MM.1S (cell line): ENCODE results near the gene EMCN.

Experiments used
- DNase-seq: peaks from one replicate; pipeline ENCODE4 v3.0.0-alpha.2; 2015
- H2AFZ ChIP-seq: fragments of 300-600 bp; sonication (generic); 2 replicates; pipeline ENCODE4 v1.6.0; 2016; ENCODE audit warnings: antibody characterized with exemption, low read length
- H3F3A ChIP-seq: fragments of 300-600 bp; sonication (generic); 2 replicates; pipeline ENCODE4 v1.6.1; 2016; ENCODE audit warnings: mild to moderate bottlenecking, antibody characterized with exemption, low read length, moderate library complexity, mixed read lengths; ENCODE audit not compliant: insufficient read depth
- H3K27ac ChIP-seq: fragments of 300-600 bp; sonication (generic); 2 replicates; pipeline ENCODE4 v1.5.1; 2016; ENCODE audit warnings: mild to moderate bottlenecking, low read length
- H3K27me3 ChIP-seq: fragments of 300-600 bp; sonication (generic); replicated peaks from 2 replicates; pipeline ENCODE4 v1.6.0; 2016; ENCODE audit warnings: low read length; ENCODE audit not compliant: insufficient read depth
- H3K36me3 ChIP-seq: fragments of 300-600 bp; sonication (generic); replicated peaks from 2 replicates; pipeline ENCODE4 v1.6.1; 2016; ENCODE audit warnings: mild to moderate bottlenecking, low read length, mixed read lengths; ENCODE audit not compliant: insufficient read depth
- H3K4me1 ChIP-seq: fragments of 300-600 bp; sonication (generic); 2 replicates; pipeline ENCODE4 v1.6.1; 2016; ENCODE audit warnings: low read length, mixed read lengths
- H3K4me2 ChIP-seq: fragments of 300-600 bp; sonication (generic); 2 replicates; pipeline ENCODE4 v1.6.0; 2016; ENCODE audit warnings: low read depth, low read length
- H3K4me3 ChIP-seq: fragments of 300-600 bp; sonication (generic); 2 replicates; pipeline ENCODE4 v1.5.1; 2016; ENCODE audit warnings: low read length, mixed read lengths
- H3K79me2 ChIP-seq: fragments of 300-600 bp; sonication (generic); 2 replicates; pipeline ENCODE4 v1.6.1; 2016; ENCODE audit warnings: mixed run types, low read length, mixed read lengths
- H3K9ac ChIP-seq: fragments of 300-600 bp; sonication (generic); 2 replicates; pipeline ENCODE4 v1.6.1; 2016; ENCODE audit warnings: low read length, mixed read lengths
- H3K9me2 ChIP-seq: fragments of 300-600 bp; sonication (generic); replicated peaks from 2 replicates; pipeline ENCODE4 v1.6.1; 2016; ENCODE audit warnings: mild to moderate bottlenecking, low read length, mixed read lengths; ENCODE audit not compliant: insufficient read depth
- H3K9me3 ChIP-seq: fragments of 300-600 bp; sonication (generic); replicated peaks from 2 replicates; pipeline ENCODE4 v1.6.1; 2016; ENCODE audit warnings: mild to moderate bottlenecking, low read length, mixed read lengths; ENCODE audit not compliant: insufficient read depth
- H4K20me1 ChIP-seq: fragments of 300-600 bp; sonication (generic); 2 replicates; pipeline ENCODE4 v1.6.1; 2016; ENCODE audit warnings: mild to moderate bottlenecking, low read length, moderate library complexity, mixed read lengths; ENCODE audit not compliant: insufficient read depth
- EZH2 ChIP-seq: fragments of 300-600 bp; sonication (generic); optimal IDR thresholded peaks from 2 replicates; pipeline ENCODE3; 2017; ENCODE audit warnings: low read depth, mild to moderate bottlenecking, antibody characterized with exemption, low read length, mixed read lengths
- EZH2phosphoT487 ChIP-seq: fragments of 300-600 bp; sonication (generic); IDR thresholded peaks from 2 replicates; pipeline ENCODE4 v1.6.1; 2018; ENCODE audit warnings: antibody characterized with exemption, low read length
- TF ChIP-seq, protein P1 (sequence below): fragments of 300-600 bp; sonication (generic); IDR thresholded peaks from 2 replicates; pipeline ENCODE4 v1.5.1; 2016; ENCODE audit warnings: antibody characterized with exemption, low read length, mixed read lengths

The EMCN gene

DNA sequence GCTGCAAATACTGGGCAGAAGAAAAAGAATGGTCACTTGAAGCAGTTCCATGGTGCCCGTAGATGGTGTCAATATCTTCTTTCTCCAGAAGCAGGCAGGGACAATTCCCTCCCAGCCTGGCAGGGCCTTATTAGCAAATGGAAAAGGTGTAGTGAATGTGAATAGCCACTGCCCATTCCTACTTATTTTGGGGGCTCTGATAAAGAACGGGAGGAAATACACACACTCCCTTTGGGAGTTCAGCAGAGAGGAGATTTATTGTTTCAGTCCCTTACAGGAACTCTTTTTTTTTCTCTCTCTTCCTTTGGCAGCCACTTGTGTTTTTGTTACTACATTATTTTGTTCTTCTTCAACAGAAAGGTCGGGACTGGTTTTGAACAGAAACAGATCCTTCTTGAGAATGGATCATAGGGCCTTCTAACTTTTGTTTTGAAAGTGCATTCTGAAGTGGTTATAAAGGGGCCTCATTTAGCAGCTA, at the start of gene EMCN:
EMCN (minus strand) TSS at position 159 of the 478 bp plus-strand sequence; CDS start at position 51, 108 bp downstream.
- TF ChIP-seq EZH2phosphoT487: no peak
- no peak for TF ChIP-seq EZH2
- TF ChIP-seq, protein P1, sequence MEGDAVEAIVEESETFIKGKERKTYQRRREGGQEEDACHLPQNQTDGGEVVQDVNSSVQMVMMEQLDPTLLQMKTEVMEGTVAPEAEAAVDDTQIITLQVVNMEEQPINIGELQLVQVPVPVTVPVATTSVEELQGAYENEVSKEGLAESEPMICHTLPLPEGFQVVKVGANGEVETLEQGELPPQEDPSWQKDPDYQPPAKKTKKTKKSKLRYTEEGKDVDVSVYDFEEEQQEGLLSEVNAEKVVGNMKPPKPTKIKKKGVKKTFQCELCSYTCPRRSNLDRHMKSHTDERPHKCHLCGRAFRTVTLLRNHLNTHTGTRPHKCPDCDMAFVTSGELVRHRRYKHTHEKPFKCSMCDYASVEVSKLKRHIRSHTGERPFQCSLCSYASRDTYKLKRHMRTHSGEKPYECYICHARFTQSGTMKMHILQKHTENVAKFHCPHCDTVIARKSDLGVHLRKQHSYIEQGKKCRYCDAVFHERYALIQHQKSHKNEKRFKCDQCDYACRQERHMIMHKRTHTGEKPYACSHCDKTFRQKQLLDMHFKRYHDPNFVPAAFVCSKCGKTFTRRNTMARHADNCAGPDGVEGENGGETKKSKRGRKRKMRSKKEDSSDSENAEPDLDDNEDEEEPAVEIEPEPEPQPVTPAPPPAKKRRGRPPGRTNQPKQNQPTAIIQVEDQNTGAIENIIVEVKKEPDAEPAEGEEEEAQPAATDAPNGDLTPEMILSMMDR: no peak
- Histone ChIP-seq H3K36me3 (no peaks in the 10 kb centered on the region), H3K9me3 (no peaks in the 10 kb centered on the region), H3K9ac (no peak within 1 kb of the TSS), H3K27ac (no peak within 1 kb of the TSS), H3K27me3 (no peaks in the 10 kb centered on the region), H2AFZ (no peak within 1 kb of the TSS), H4K20me1 (no peaks in the 10 kb centered on the region), H3K79me2 (no peaks in the 10 kb centered on the region), H3K4me2 (no peak within 1 kb of the TSS), H3K9me2 (no peaks in the 10 kb centered on the region), H3K4me1 (peaks cover 5% of the 10 kb centered on the region; the same call in 1 of the 2 replicates), H3F3A (no peaks in the 10 kb centered on the region), H3K4me3 (no peak within 1 kb of the TSS)
- DNase-seq: no peak

DNA sequence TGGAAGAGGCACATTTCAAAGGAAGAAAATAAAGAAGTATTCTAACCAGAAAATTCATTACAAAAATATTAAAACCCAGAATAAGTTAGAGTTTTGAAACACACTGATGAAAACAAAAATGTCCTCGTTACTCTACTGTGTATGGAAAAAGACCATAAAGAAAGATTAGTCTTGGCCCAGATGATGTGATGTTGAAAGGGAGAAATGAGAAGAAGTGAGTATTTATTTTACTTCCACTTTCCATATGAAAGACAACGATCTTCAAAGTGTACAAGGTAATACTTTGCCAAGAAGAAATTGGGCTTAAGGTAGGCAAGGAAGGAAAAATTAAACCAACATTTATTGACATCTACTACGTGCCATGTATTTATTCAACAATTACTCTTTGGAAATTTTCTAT, 48.6 kb upstream of the EMCN start:
- H3K4me1 ChIP-seq: peaks cover 3% of the 10 kb centered on the region; the same call in 1 of the 2 replicates
- no peaks in the 10 kb centered on the region for H3K9me2 ChIP-seq
- no peaks in the 10 kb centered on the region for H3K9me3 ChIP-seq
- no peak for DNase-seq
- no peaks in the 10 kb centered on the region for H4K20me1 ChIP-seq
- H3K79me2 ChIP-seq: no peaks in the 10 kb centered on the region
- peaks cover 13% of the 10 kb centered on the region; the same call in 1 of the 2 replicates for H3F3A ChIP-seq
- TF ChIP-seq, protein P1: no peak
- TF ChIP-seq EZH2 (no peak), EZH2phosphoT487 (no peak)
- H3K4me2 ChIP-seq: peak overlapping the region; percentile 42
- peak overlapping the region; percentile 21 for H2AFZ ChIP-seq
- H3K27me3 ChIP-seq: no peaks in the 10 kb centered on the region
- no peak overlapping the region for H3K27ac ChIP-seq
- H3K36me3 ChIP-seq: no peaks in the 10 kb centered on the region
- H3K4me3 ChIP-seq: peak overlapping the region; percentile 34; the same call in 1 of the 2 replicates
- H3K9ac ChIP-seq: no peak overlapping the region

GRCh38 chr4:100557306-100557705, 39.5 kb upstream of the EMCN start:
- Histone ChIP-seq H3K27ac (no peak overlapping the region), H3K27me3 (no peaks in the 10 kb centered on the region), H3K79me2 (no peaks in the 10 kb centered on the region), H3K4me2 (no peak overlapping the region), H3K4me3 (no peak overlapping the region), H3K4me1 (no peaks in the 10 kb centered on the region), H3K9me3 (no peaks in the 10 kb centered on the region), H3K36me3 (no peaks in the 10 kb centered on the region), H3K9me2 (no peaks in the 10 kb centered on the region), H3F3A (no peaks in the 10 kb centered on the region), H2AFZ (no peak overlapping the region), H3K9ac (no peak overlapping the region), H4K20me1 (no peaks in the 10 kb centered on the region)
- TF ChIP-seq EZH2phosphoT487 (no peak), EZH2 (no peak)
- TF ChIP-seq, protein P1: no peak
- DNase-seq: no peak
